DOHH2 (cell line): ENCODE results near the gene HNRNPC.

Experiments
- H3F3A ChIP-seq: fragments of 200-600 bp; sonication (generic), shearing (Covaris generic); 2 replicates; pipeline ENCODE4 v1.6.0; 2016; ENCODE audit warnings: antibody characterized with exemption, mild to moderate bottlenecking; ENCODE audit not compliant: control insufficient read depth, insufficient read depth
- H3K27ac ChIP-seq: fragments of 200-600 bp; sonication (generic); 2 replicates; pipeline ENCODE4 v1.5.1; 2014; ENCODE audit warnings: low read depth, mild to moderate bottlenecking, low read length, moderate library complexity
- H3K27me3 ChIP-seq: fragments of 200-600 bp; sonication (generic); 2 replicates; pipeline ENCODE4 v1.6.1; 2014; ENCODE audit warnings: mild to moderate bottlenecking, low read length, mixed read lengths; ENCODE audit not compliant: control insufficient read depth
- H3K36me3 ChIP-seq: fragments of 200-600 bp; sonication (generic); 2 replicates; pipeline ENCODE4 v1.6.1; 2014; ENCODE audit warnings: mild to moderate bottlenecking, low read length, moderate library complexity, mixed read lengths; ENCODE audit not compliant: control insufficient read depth
- H3K4me1 ChIP-seq: fragments of 200-600 bp; sonication (generic); 2 replicates; pipeline ENCODE4 v1.6.1; 2014; ENCODE audit warnings: mild to moderate bottlenecking, low read length, mixed read lengths; ENCODE audit not compliant: control insufficient read depth
- H3K4me2 ChIP-seq: fragments of 200-600 bp; sonication (generic); 2 replicates; pipeline ENCODE4 v1.6.0; 2014; ENCODE audit warnings: mild to moderate bottlenecking, low read length, moderate library complexity
- H3K4me3 ChIP-seq: fragments of 200-600 bp; sonication (generic); 2 replicates; pipeline ENCODE4 v1.5.1; 2014; ENCODE audit warnings: mild to moderate bottlenecking, low read length, mixed read lengths
- H3K79me2 ChIP-seq: fragments of 200-600 bp; sonication (generic); 2 replicates; pipeline ENCODE4 v1.6.1; 2014; ENCODE audit warnings: mild to moderate bottlenecking, low read length, mixed read lengths; ENCODE audit not compliant: control insufficient read depth
- H3K9me2 ChIP-seq: fragments of 200-600 bp; sonication (generic); replicated peaks from 2 replicates; pipeline ENCODE4 v1.6.1; 2014; ENCODE audit warnings: mild to moderate bottlenecking, low read length, mixed read lengths; ENCODE audit not compliant: control insufficient read depth
- H3K9me3 ChIP-seq: fragments of 200-600 bp; sonication (generic); 2 replicates; pipeline ENCODE4 v1.6.1; 2014; ENCODE audit warnings: antibody characterized with exemption, low read length, mixed read lengths; ENCODE audit not compliant: control insufficient read depth, insufficient read depth
- H4K20me1 ChIP-seq: fragments of 200-600 bp; sonication (generic); 2 replicates; pipeline ENCODE4 v1.6.0; 2014; ENCODE audit warnings: low read depth, mild to moderate bottlenecking, antibody characterized with exemption, low read length, moderate library complexity; ENCODE audit not compliant: control insufficient read depth, insufficient read depth
- CTCF ChIP-seq: fragments of 200-600 bp; sonication (generic); IDR thresholded peaks from one replicate; pipeline ENCODE4 v1.5.1; 2014; ENCODE audit warnings: antibody characterized with exemption, mild to moderate bottlenecking, low read depth, low read length; ENCODE audit not compliant: poor library complexity, severe bottlenecking
- EZH2phosphoT487 ChIP-seq: fragments of 200-600 bp; sonication (generic); IDR thresholded peaks from 2 replicates; pipeline ENCODE4 v1.6.1; 2017; ENCODE audit warnings: borderline replicate concordance, mild to moderate bottlenecking, antibody characterized with exemption, low read length, moderate library complexity, mixed read lengths

The HNRNPC gene

DNA sequence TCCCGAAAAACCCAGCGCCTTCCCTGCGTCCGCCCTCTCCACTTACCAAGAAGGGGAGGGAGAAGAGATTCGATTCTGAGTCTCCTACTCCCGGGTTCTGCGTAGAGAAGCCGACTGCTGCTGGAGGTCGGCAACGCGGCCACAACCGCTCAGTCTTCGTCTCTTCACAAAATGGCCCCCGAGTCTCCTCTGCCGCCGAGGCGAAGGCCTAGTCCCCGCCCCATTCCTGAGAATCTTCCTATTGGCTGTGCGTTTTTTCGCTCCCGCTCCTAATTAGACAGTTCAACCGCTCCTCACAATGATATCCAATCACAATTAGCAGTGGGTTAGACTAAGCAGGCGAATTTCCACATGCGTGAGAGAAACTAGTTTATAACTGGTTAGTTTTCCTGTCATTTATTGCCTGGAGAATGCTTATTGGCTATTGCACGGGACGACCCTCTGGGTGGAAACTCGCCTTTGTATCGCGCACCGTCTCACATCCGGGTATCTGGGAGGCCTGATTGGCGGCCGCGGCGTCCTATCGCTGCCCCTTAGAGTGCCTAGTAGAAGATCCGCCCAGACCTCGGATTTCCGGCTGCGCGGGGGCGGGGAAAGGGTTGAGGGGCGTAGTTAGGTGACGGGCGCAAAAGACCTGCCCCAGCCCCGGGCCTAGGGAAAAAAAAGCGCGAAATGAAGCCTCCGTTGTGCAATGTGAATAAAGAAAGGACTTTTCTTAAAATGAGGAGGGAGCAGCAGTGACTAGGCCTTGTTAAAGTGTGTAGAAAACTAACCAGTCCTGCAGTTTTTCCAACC, at the start of gene HNRNPC:
TSS of gene HNRNPC (minus strand) at position 191 of the 795 bp plus-strand sequence. CDS start 35,249 bp downstream, outside the sequence.
- no peaks in the 10 kb centered on the region for H3K27me3 ChIP-seq
- TF ChIP-seq CTCF (no peak), EZH2phosphoT487 (no peak)

DNA sequence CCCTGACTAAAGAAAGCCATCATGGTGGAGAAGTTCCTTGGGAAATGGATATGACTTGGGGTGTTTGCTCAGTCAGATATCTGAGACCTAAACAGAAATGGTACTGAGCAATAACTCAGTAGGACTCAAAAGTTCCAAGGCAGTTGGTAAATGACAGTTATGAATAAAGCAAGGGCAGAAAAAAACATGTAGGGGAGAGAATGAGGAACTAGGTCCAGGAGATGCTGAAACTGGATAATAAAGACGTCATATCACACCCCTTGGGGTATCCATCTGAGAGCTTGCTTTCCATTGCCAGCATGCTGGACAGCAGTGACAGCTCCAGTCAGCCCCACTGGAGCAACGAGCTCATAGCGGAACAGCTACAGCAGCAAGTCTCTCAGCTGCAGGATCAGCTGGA, 48.2 kb upstream of the HNRNPC start:
- peaks cover 8% of the 10 kb centered on the region; the same call in 1 of the 2 replicates for H3F3A ChIP-seq
- no peaks in the 10 kb centered on the region for H3K9me2 ChIP-seq
- no peak for TF ChIP-seq CTCF
- no peak for TF ChIP-seq EZH2phosphoT487
- H3K79me2 ChIP-seq = no peaks in the 10 kb centered on the region
- no peaks in the 10 kb centered on the region for H3K9me3 ChIP-seq
- peak overlapping the region; percentile 44 for H3K27ac ChIP-seq
- peak overlapping the region; percentile 10; the same call in 1 of the 2 replicates for H3K4me3 ChIP-seq
- no peaks in the 10 kb centered on the region for H4K20me1 ChIP-seq
- H3K4me2 ChIP-seq = peak overlapping the region; percentile 46
- H3K36me3 ChIP-seq = no peaks in the 10 kb centered on the region
- H3K4me1 ChIP-seq = peaks cover 68% of the 10 kb centered on the region
- no peaks in the 10 kb centered on the region for H3K27me3 ChIP-seq

More for the DNA sequence above, at the start of gene HNRNPC:
- Histone ChIP-seq H3K4me2 (peak within 1 kb of the TSS; percentile 86), H3F3A (peaks cover 20% of the 10 kb centered on the region), H3K4me1 (peaks cover 43% of the 10 kb centered on the region), H3K4me3 (peak within 1 kb of the TSS; percentile 92), H3K36me3 (peaks cover 48% of the 10 kb centered on the region), H3K27ac (peak within 1 kb of the TSS; percentile 80), H3K79me2 (peaks cover 49% of the 10 kb centered on the region), H3K9me3 (no peaks in the 10 kb centered on the region), H4K20me1 (peaks cover 35% of the 10 kb centered on the region), H3K9me2 (no peaks in the 10 kb centered on the region)

DNA sequence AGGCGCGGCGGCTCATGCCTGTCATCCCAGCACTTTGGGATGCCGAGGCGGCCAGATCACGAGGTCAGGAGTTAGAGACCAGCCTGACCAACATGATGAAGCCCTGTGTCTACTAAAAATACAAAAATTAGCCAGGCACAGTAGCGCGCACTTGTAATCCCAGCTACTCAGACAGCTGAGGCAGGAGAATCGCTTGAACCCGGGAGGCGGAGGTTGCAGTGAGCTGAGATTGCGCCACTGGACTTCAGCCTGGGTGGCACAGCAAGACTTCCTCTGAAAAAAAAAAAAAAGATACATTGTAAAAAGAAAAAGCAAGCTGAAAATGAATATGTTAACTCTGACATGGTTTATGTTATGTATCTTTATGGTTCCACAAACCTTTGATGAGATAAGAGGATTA, 44.3 kb upstream of the HNRNPC start:
- Histone ChIP-seq H4K20me1 (no peaks in the 10 kb centered on the region), H3K27ac (no peak overlapping the region), H3K27me3 (no peaks in the 10 kb centered on the region), H3K4me3 (no peak overlapping the region), H3K4me2 (no peak overlapping the region), H3F3A (peaks cover 19% of the 10 kb centered on the region), H3K79me2 (no peaks in the 10 kb centered on the region), H3K4me1 (peaks cover 77% of the 10 kb centered on the region), H3K36me3 (no peaks in the 10 kb centered on the region), H3K9me2 (no peaks in the 10 kb centered on the region), H3K9me3 (no peaks in the 10 kb centered on the region)
- TF ChIP-seq CTCF (no peak), EZH2phosphoT487 (no peak)
